Measurements from ENCODE around the gene C2.
A peak's percentile ranks its signal among the peaks of the same experiment; 100 is the strongest.

Gene C2

GRCh38 chr6:31889331-31889972 is 38.1 kb upstream of the C2 start:
- peaks cover 37% of the 10 kb centered on the region for H3K36me3 Mint-ChIP-seq (ENCODE audit: low read depth)
- no peaks in the 10 kb centered on the region for H3K4me1 Mint-ChIP-seq
- H3K4me3 Mint-ChIP-seq = no peak overlapping the region
- H3K27ac Mint-ChIP-seq = peak overlapping the region; percentile 14
- no peak for ATAC-seq
- no peaks in the 10 kb centered on the region for H3K27me3 Mint-ChIP-seq
- H3K9me3 Mint-ChIP-seq = no peaks in the 10 kb centered on the region
- no peak for DNase-seq

DNA sequence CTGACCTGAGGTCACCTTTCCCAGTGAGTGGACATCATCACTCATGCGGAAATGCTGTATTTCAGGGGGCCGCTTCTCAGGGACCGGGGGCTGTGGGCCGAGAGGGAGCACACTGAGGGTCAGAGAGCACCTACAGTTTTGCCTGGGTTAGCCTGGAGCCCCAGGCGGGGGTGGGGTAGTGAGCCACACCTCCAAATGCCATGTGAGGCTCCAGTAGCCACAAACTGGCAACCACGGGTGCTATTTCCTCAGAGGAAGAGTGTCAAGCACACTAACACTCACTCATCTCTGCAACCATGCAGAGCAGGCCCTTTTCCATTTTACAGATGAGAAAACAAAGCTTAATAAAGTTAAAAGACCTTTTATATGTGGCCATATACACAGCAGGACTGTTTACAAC is 34.7 kb upstream of the C2 start:
- H3K36me3 Mint-ChIP-seq (ENCODE audit: low read depth) = peaks cover 26% of the 10 kb centered on the region
- ATAC-seq = no peak
- H3K27me3 Mint-ChIP-seq = no peaks in the 10 kb centered on the region
- H3K4me3 Mint-ChIP-seq = no peak overlapping the region
- DNase-seq = no peak
- H3K9me3 Mint-ChIP-seq = no peaks in the 10 kb centered on the region
- H3K4me1 Mint-ChIP-seq = peaks cover 11% of the 10 kb centered on the region
- H3K27ac Mint-ChIP-seq = no peak overlapping the region

DNA sequence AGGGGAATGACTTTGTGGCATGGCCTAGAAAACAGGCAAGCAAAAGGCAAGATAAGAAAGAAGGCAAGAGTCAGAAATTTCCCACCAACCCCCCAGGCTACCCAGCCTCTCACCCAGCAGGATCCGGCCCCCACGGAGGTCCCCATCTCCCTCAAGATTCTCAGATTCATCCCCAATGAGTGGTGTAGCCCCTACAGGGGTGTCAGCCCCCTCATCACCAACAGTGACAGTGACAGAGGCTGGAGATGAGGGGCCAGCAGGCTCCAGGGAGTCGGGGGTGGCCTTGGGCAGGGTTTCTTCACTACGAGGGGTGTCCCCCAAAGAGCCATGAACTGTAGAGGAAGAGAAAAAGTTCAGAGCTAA is 31.0 kb upstream of the C2 start:
- peak overlapping the region; percentile 83 for H3K4me3 Mint-ChIP-seq
- no peaks in the 10 kb centered on the region for H3K27me3 Mint-ChIP-seq
- peak overlapping the region; percentile 83 for H3K27ac Mint-ChIP-seq
- DNase-seq (no peak), ATAC-seq (no peak)
- peaks cover 11% of the 10 kb centered on the region for H3K36me3 Mint-ChIP-seq (ENCODE audit: low read depth)
- peaks cover 29% of the 10 kb centered on the region for H3K4me1 Mint-ChIP-seq
- no peaks in the 10 kb centered on the region for H3K9me3 Mint-ChIP-seq

DNA sequence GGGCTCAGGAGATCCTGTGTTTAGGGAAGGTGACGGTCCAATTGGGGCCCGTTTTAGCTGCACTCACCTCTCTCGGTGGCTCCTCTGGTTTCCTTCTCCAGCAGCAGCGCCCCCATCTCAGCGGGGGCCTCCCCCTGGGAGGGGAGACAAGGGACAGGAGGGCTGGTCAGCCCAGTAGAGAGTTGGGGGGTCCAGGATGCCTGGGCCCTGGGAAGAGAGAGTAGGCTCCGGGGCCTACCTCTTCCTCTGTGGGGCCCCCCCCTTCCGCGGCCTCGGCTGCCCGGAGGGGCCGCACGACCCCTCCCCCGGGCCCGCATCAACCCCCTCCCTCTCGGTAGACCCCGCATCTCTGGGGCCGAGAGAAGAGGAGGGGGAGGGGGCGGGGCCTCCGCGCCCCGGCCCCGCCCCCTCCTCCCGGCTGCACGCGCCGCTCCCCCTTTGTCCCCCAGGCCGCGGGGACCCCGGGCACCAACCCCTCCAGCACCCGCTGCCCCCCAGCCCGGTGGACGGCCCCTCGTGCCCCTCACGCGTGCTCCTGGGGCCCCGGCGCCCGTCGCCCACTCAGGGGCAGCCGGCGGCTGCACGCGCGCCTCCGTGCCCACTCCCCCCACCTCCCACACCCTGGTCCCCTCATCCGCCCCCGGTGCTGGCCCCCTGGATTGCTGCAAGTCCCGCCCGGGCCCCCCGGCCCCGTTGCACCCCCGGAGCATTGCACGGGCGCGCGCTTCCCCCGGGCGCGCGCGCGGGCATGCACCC is 30.5 kb upstream of the C2 start:
- Mint-ChIP-seq H3K9me3 (no peaks in the 10 kb centered on the region), H3K27ac (peak overlapping the region; percentile 83), H3K4me1 (peaks cover 29% of the 10 kb centered on the region), H3K36me3 (ENCODE audit: low read depth) (peaks cover 10% of the 10 kb centered on the region), H3K4me3 (peak overlapping the region; percentile 83), H3K27me3 (no peaks in the 10 kb centered on the region)
- ATAC-seq (no peak), DNase-seq (peak; percentile 21)

- Mint-ChIP-seq H3K27ac (peak within 1 kb of the TSS; percentile 93), H3K4me1 (peaks cover 34% of the 10 kb centered on the region), H3K4me3 (peak within 1 kb of the TSS; percentile 94), H3K36me3 (ENCODE audit: low read depth) (peaks cover 6% of the 10 kb centered on the region), H3K9me3 (no peaks in the 10 kb centered on the region), H3K27me3 (no peaks in the 10 kb centered on the region)
- ATAC-seq (peak; percentile 62), DNase-seq (peak; percentile 90)
These were observed 29.7 kb upstream of the C2 start, which contains the start of gene EHMT2 for GRCh38 chr6:31897612-31898382. TSS of gene EHMT2 (minus strand) at chr6:31897698. CDS start at chr6:31897677, 21 bp downstream.

- Mint-ChIP-seq H3K4me1 (peaks cover 37% of the 10 kb centered on the region), H3K4me3 (peak overlapping the region; percentile 94), H3K36me3 (ENCODE audit: low read depth) (peaks cover under 1% of the 10 kb centered on the region), H3K27ac (peak overlapping the region; percentile 93), H3K27me3 (no peaks in the 10 kb centered on the region), H3K9me3 (no peaks in the 10 kb centered on the region)
- ATAC-seq = peak; percentile 11
- peak; percentile 36 for DNase-seq
These were observed 29.0 kb upstream of the C2 start for GRCh38 chr6:31898383-31899011.

DNA sequence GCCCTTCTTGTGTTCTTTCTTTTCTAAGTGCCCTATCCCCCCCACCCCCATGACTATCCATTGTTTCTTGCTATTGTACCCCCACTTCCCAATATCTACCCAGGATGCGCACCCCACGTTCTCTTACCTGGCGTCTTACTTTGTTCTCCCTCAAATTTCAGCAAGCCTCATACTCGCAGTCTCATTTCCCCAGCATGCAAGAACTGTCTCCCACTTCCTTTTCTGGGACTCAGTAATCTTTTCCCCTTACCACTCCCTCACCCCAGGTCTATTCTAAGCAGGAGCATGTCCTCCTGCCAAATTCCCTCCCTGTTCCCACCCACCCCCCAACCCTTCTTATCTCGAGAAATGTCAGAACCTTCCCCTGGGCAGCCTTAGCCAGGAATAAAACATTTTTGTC is 28.3 kb upstream of the C2 start:
- Mint-ChIP-seq H3K36me3 (ENCODE audit: low read depth) (no peaks in the 10 kb centered on the region), H3K27ac (peak overlapping the region; percentile 9), H3K4me1 (peaks cover 37% of the 10 kb centered on the region), H3K4me3 (peak overlapping the region; percentile 94), H3K27me3 (no peaks in the 10 kb centered on the region), H3K9me3 (no peaks in the 10 kb centered on the region)
- DNase-seq = no peak
- ATAC-seq = no peak

DNA sequence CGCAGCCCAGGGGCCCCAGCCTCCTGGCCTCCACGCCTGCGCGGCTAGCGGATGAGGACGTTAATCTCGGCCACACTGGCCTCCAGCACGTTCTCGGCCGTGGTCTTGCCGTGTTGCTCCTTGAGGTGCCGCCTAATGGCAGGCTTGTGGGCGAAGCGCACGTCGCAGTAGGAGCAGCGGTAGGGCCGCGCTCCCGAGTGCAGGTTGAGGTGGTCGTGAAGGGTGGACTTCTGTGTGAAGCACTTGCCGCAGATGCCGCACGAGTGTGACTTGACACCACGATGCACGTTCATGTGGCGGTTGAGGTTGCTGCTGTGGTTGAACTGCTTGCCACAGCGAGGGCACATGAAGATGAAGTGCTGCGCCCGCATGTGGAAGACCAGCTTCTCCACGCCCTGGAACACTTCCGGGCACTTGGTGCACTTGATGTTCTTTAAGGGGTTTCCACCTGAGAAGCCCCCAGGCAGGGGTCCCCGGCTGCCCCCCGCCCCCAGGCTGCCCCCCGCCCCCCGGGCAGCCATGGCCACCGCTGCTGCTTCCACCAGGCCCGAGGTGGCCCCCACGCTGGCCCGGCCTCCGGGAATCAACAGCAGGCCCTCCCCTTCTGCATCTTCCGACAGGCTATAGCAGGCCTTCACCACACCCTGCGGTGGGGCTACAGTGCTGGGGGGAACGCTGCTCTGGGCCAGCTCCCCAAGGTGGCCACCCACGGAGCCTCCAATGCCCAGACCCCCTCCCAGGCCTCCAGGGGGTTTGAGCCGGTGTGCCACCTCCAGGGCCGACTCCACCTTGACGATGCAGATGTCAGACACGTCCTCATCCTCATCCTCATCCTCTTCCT is 27.4 kb upstream of the C2 start:
- ATAC-seq (no peak), DNase-seq (peak; percentile 19)
- H3K36me3 Mint-ChIP-seq (ENCODE audit: low read depth) = no peaks in the 10 kb centered on the region
- H3K4me3 Mint-ChIP-seq = peak overlapping the region; percentile 94
- no peaks in the 10 kb centered on the region for H3K9me3 Mint-ChIP-seq
- H3K27ac Mint-ChIP-seq = no peak overlapping the region
- peaks cover 37% of the 10 kb centered on the region for H3K4me1 Mint-ChIP-seq
- no peaks in the 10 kb centered on the region for H3K27me3 Mint-ChIP-seq

- Mint-ChIP-seq H3K4me3 (peak overlapping the region; percentile 57), H3K27ac (peak overlapping the region; percentile 22), H3K27me3 (no peaks in the 10 kb centered on the region), H3K9me3 (no peaks in the 10 kb centered on the region), H3K36me3 (ENCODE audit: low read depth) (no peaks in the 10 kb centered on the region), H3K4me1 (peaks cover 32% of the 10 kb centered on the region)
- no peak for DNase-seq
- no peak for ATAC-seq
These were observed 26.6 kb upstream of the C2 start for GRCh38 chr6:31900917-31901414.

DNA sequence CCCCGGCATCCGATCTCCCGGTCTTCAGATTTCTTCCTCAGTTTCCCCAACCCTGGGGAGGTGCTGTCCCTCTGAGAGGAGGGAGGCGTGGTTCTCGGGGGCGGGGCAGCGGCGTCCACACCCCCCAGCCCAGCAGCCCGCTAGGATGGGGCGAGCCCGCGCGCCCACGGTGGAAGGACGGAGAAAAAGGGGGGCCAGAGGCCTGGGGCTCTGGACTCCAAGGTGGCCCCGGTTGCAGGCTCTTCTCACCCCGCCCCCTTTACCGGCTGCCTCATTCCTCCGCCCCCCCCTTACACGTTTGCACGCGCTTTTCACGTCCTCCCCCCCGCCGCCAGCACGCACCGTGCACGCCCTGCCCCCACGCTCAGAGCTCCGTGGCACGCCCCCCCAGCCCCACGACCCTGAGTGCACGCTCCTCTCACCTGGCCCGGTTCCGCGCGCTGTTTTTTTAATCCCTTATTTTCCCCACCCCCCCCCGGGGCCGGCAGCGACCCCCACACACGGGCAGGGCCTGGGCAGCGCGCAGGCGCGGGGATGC is 26.0 kb upstream of the C2 start:
- Mint-ChIP-seq H3K27me3 (peaks cover 3% of the 10 kb centered on the region), H3K9me3 (no peaks in the 10 kb centered on the region)

DNA sequence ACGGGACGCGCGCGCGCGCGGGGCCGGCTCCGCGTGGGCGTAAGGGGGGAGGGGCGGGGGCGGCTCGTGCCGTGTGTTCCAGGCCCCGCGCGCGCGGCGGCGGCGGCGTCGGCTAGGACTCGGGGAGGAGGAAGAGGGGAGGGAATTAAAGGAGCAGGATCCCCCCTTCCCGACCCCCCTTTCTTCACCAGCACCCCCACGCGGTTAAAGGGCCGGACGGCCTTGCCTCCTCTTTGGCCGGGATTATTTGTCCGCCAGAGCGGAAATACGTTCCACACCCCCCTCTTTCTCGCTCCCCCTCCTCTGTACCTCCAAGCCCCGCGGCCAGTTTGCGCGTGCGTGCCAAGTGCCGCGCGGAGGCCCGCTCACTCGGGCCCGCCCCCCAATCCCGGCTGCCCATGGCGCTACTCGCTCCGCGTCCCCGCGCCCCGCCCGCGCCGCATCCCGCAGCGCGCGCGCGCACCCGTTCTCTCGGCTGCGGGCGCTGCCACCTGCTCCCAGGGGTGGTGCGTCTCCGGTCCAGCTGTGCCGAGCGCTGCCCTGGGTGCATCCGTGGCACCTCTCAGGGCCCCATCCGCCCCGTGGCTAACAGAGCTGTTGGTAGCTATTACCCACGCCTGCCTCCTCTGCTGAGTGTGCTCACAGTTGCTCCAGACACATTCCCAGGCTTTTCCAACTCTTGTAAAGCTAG is 25.4 kb upstream of the C2 start, which contains the start of gene ZBTB12:
ZBTB12 (minus strand) TSS at position 134 of the 691 bp plus-strand sequence. CDS start 781 bp downstream, outside the sequence.
- peaks cover 4% of the 10 kb centered on the region for H3K27me3 Mint-ChIP-seq
- peak; percentile 71 for ATAC-seq
- no peaks in the 10 kb centered on the region for H3K36me3 Mint-ChIP-seq (ENCODE audit: low read depth)

More for the DNA sequence above, 26.0 kb upstream of the C2 start:
- no peaks in the 10 kb centered on the region for H3K36me3 Mint-ChIP-seq (ENCODE audit: low read depth)
- peaks cover 28% of the 10 kb centered on the region for H3K4me1 Mint-ChIP-seq
- ATAC-seq (peak; percentile 12), DNase-seq (peak; percentile 68)
- H3K4me3 Mint-ChIP-seq = peak overlapping the region; percentile 57
- H3K27ac Mint-ChIP-seq = peak overlapping the region; percentile 22

GRCh38 chr6:31903957-31904356 is 23.6 kb upstream of the C2 start:
- Mint-ChIP-seq H3K4me1 (peaks cover 20% of the 10 kb centered on the region), H3K27ac (no peak overlapping the region), H3K27me3 (peaks cover 6% of the 10 kb centered on the region), H3K9me3 (no peaks in the 10 kb centered on the region), H3K36me3 (ENCODE audit: low read depth) (no peaks in the 10 kb centered on the region), H3K4me3 (no peak overlapping the region)
- DNase-seq (no peak), ATAC-seq (no peak)

More for the DNA sequence above, 25.4 kb upstream of the C2 start, which contains the start of gene ZBTB12:
- DNase-seq = peak; percentile 86
- H3K27ac Mint-ChIP-seq = peak within 1 kb of the TSS; percentile 82
- H3K9me3 Mint-ChIP-seq = no peaks in the 10 kb centered on the region
- peak within 1 kb of the TSS; percentile 81 for H3K4me3 Mint-ChIP-seq
- H3K4me1 Mint-ChIP-seq = peaks cover 26% of the 10 kb centered on the region

- no peak overlapping the region for H3K27ac Mint-ChIP-seq
- H3K4me3 Mint-ChIP-seq = no peak overlapping the region
- no peaks in the 10 kb centered on the region for H3K9me3 Mint-ChIP-seq
- DNase-seq (no peak), ATAC-seq (no peak)
- H3K27me3 Mint-ChIP-seq = peaks cover 8% of the 10 kb centered on the region
- peaks cover 12% of the 10 kb centered on the region for H3K4me1 Mint-ChIP-seq
- H3K36me3 Mint-ChIP-seq (ENCODE audit: low read depth) = no peaks in the 10 kb centered on the region
These were observed 22.5 kb upstream of the C2 start for GRCh38 chr6:31905041-31905440.
